Measurements from ENCODE around the gene RAB44. TPM values are rescaled to one million over a fixed set of nuclear protein-coding genes. Genes with fewer than 3 reads are reported as not detected.

Gene RAB44
- total RNA-seq, 1 donor from 2014 or later: 0.16 TPM

GRCh38 chr6:36765594-36766398 lies 68.2 kb downstream of the RAB44 start:
- H3K4me3 ChIP-seq (ENCODE audit: insufficient read depth, low read depth, low read length): no peak overlapping the region
- no peaks in the 10 kb centered on the region for H3K9me3 Mint-ChIP-seq (ENCODE audit: unreplicated experiment)
- H3K27me3 Mint-ChIP-seq (ENCODE audit: low read depth, unreplicated experiment): peaks cover 22% of the 10 kb centered on the region
- H3K27ac Mint-ChIP-seq (ENCODE audit: unreplicated experiment): no peak overlapping the region
- H3K36me3 ChIP-seq (ENCODE audit: insufficient read depth, low read length): no peaks in the 10 kb centered on the region
- no peak overlapping the region for H3K27ac ChIP-seq (ENCODE audit: low read depth, low read length)
- FAIRE-seq: no peak
- H3K9me3 ChIP-seq (ENCODE audit: insufficient read depth, low read depth, low read length): no peaks in the 10 kb centered on the region
- peak; percentile 51 for DNase-seq (ENCODE audit: low read depth)
- no peaks in the 10 kb centered on the region for H4K20me1 ChIP-seq (ENCODE audit: insufficient read depth, low read length)
- H3K9ac ChIP-seq (ENCODE audit: low read length): no peak overlapping the region
- TF ChIP-seq CTCF (IDR thresholded peaks at IDR 0.05; ENCODE audit: insufficient read depth, low read depth, low read length) (peak; percentile 92), EZH2 (IDR thresholded peaks at IDR 0.05; ENCODE audit: insufficient read depth, low read length) (no peak)
- peak overlapping the region; percentile 43 for H3K4me2 ChIP-seq (ENCODE audit: low read length)
- no peaks in the 10 kb centered on the region for H3K36me3 Mint-ChIP-seq (ENCODE audit: low read depth, unreplicated experiment)
- H3K27me3 ChIP-seq (ENCODE audit: insufficient read depth, low read length): no peaks in the 10 kb centered on the region
- H3K79me2 ChIP-seq (ENCODE audit: insufficient read depth, low read length): no peaks in the 10 kb centered on the region
- peaks cover 13% of the 10 kb centered on the region for H3K4me1 Mint-ChIP-seq (ENCODE audit: low read depth, unreplicated experiment)
- peaks cover 25% of the 10 kb centered on the region for H3K4me1 ChIP-seq (ENCODE audit: insufficient read depth, low read length)
- no peak overlapping the region for H3K4me3 Mint-ChIP-seq (ENCODE audit: unreplicated experiment)
- H2AFZ ChIP-seq (ENCODE audit: low read depth, low read length): no peak overlapping the region

- Mint-ChIP-seq H3K27ac (ENCODE audit: unreplicated experiment) (no peak overlapping the region), H3K4me1 (ENCODE audit: low read depth, unreplicated experiment) (peaks cover 13% of the 10 kb centered on the region)
Observed at GRCh38 chr6:36766399-36766945, 68.8 kb downstream of the RAB44 start.

More at GRCh38 chr6:36766399-36766945, 68.8 kb downstream of the RAB44 start:
- Mint-ChIP-seq H3K36me3 (ENCODE audit: low read depth, unreplicated experiment) (no peaks in the 10 kb centered on the region), H3K4me3 (ENCODE audit: unreplicated experiment) (no peak overlapping the region), H3K9me3 (ENCODE audit: unreplicated experiment) (no peaks in the 10 kb centered on the region), H3K27me3 (ENCODE audit: low read depth, unreplicated experiment) (peaks cover 18% of the 10 kb centered on the region)
- no peaks in the 10 kb centered on the region for H3K27me3 ChIP-seq (ENCODE audit: insufficient read depth, low read length)
- H3K4me3 ChIP-seq (ENCODE audit: insufficient read depth, low read depth, low read length): no peak overlapping the region
- H3K36me3 ChIP-seq (ENCODE audit: insufficient read depth, low read length): no peaks in the 10 kb centered on the region
- DNase-seq (ENCODE audit: low read depth) (no peak), FAIRE-seq (no peak)
- H4K20me1 ChIP-seq (ENCODE audit: insufficient read depth, low read length): no peaks in the 10 kb centered on the region
- no peak overlapping the region for H3K4me2 ChIP-seq (ENCODE audit: low read length)
- no peak overlapping the region for H3K27ac ChIP-seq (ENCODE audit: low read depth, low read length)
- H3K79me2 ChIP-seq (ENCODE audit: insufficient read depth, low read length): no peaks in the 10 kb centered on the region
- TF ChIP-seq EZH2 (IDR thresholded peaks at IDR 0.05; ENCODE audit: insufficient read depth, low read length) (no peak), CTCF (IDR thresholded peaks at IDR 0.05; ENCODE audit: insufficient read depth, low read depth, low read length) (no peak)
- H3K9me3 ChIP-seq (ENCODE audit: insufficient read depth, low read depth, low read length): no peaks in the 10 kb centered on the region
- H2AFZ ChIP-seq (ENCODE audit: low read depth, low read length): no peak overlapping the region
- peaks cover 25% of the 10 kb centered on the region for H3K4me1 ChIP-seq (ENCODE audit: insufficient read depth, low read length)
- no peak overlapping the region for H3K9ac ChIP-seq (ENCODE audit: low read length)

Data from astrocyte (in vitro differentiated cells and primary cell).